ENCODE data around the gene ARID1B.

Gene ARID1B

DNA sequence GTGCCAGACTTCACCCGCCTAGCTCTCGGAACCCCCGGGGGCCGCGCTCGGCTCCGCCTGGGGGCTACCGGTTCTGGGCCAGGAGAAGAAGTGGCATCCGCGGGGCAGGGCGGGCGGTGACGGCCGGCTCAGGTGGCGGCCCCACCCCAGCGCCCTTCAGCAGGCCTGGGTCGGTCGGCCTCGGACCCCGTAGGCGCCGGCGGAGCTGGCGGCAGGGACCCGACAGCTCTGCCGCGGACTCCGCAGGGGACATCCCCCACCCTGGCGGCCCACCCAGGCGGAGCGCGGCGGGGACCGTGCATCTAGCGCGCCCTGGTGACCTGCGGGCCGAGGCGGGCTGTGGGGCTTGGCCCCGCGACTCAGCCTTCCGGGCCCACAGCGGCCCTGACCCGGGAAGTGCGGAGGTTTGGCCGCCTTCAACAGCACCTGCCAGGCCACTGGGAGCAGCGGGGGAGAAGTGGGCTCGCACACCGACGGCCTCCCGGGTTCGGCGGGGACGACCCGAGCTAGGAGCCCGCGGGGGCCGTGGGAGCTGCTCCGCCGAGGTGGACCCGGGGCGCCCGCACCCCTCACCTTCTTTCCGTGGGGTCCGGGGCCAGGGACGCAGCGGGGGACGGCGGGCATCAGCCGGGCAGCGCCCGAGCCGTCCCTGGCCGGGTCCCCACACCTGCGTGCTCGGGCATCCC is 459.0 kb downstream of the ARID1B start:
- DNase-seq: no peak

GRCh38 chr6:157238346-157238745 is 461.2 kb downstream of the ARID1B start:
- DNase-seq: no peak

GRCh38 chr6:157239148-157239547 is 462.0 kb downstream of the ARID1B start:
- no peak for DNase-seq

DNA sequence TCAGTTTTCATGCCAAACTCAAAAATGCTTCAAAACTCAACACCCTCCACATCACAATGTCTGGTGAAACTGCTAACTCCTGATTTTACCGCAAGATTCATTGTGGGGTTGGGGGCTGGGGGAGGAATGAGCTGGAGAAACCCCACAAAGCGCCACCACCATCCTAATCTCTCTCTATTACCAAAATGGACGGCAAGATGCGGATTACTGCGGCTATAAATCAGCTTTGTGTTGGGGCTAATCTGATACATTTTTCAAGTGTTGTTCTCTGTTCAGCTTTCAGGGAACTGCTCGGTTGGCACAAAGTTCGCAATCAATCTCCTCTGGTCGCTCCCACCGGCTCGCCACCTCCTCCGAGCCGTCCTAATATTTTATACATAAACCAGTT is 462.5 kb downstream of the ARID1B start:
- no peak for DNase-seq

GRCh38 chr6:157240059-157240959 is 463.1 kb downstream of the ARID1B start:
- no peak for DNase-seq

DNA sequence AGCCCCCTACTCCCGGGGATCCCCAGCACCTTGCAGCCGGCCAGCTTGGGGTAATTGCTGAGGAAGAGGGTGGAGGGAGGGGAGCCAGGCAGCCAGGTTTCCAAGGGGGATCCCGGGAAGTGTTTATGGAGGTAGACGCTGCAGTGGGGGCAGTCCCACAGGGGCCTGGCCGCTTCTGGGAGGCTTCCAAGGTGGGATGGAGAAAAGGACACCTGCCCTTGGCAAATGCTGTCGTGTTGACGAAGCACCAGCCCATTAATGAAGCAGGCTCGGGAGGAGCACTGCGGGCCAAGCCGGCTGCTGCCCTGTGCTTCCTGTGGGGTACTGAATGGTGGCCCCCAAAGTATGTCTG is 463.8 kb downstream of the ARID1B start:
- DNase-seq: no peak

- DNase-seq: no peak
Observed at GRCh38 chr6:157242791-157243190, 465.6 kb downstream of the ARID1B start.

DNA sequence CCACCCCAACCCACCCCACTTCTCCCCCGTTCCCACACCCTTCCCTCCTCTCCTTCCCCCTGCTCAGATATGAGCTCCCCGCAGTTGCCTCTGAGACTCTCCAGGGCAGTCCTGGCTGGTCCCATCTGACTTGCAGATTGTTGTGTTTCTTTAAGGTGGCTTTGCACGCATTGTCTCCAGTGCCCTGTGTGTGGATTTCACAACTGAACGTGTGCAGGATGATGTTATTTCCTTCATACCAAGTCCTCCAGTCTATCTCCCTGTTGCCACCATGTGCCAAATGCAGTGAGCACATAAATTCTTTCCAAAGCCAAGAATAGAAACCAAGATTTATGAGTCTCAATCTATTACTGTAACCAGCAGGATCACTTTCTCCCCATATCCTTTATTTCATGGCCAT is 467.0 kb downstream of the ARID1B start:
- DNase-seq: no peak

DNA sequence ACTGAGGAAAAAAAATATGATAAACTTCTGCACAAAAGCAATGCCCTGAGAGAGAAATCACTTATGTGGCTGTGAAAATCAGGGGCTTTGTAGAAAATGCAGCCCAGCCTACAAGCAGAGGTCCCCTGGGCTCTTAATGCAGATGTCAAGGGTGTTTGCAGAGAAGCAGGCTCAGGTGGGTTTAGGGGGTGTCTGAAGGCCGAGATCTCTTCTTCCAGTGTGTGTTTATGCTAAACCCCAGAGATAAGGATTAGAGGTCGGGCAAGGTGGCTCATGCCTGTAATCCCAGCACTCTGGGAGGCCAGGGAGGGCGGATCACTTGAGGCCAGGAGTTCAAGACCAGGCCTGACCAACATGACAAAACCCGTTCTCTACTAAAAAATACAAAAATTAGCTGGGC is 467.6 kb downstream of the ARID1B start:
- no peak for DNase-seq

DNA sequence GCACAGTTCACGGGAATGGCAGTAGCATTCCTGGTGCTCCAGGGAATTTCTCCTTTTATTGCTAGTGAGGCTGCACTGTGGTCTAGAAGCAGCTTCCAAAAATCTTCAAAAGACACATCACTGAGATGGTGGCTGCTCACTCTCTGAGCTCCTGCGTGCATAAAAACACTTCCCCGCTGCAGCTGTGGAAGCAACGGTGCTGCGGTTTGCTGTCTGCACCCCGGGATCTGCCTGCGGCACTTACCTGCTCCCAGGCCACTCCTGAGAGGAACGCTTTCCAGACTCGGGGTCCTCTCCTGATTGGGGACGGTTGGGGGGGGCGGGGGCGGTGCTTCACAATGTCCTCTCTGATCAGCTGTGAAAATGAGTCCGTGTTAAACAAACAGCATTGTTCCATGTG is 468.3 kb downstream of the ARID1B start:
- DNase-seq: no peak

DNA sequence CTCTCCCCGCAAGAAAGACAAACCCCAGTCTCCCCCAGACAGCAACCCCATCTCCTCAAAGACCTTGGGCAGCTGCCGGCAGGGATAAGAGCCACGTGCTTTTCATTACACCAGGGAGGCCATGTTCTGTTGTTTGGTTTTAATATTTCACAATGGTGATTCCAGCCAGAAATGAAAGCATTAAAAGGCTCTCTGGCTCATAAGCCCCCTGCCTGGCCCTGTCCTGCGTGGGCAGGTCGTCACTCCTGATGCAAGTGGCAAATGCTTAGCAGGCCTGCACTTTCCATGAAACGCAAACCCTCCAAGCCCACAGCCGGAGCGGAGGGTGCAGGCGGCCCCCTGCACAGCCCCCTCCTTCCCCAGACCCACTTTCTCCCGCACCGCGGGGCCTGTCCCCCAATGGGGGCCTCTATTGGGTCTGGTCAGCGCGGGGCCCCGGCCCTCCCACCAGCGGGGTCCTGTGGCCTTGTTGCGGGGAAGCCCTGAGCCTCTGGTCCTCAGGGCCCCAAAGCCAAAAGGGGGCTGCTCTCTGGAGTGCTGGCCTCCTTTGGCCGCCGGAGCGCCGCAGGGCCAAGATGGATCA is 469.0 kb downstream of the ARID1B start:
- no peak for DNase-seq

DNA sequence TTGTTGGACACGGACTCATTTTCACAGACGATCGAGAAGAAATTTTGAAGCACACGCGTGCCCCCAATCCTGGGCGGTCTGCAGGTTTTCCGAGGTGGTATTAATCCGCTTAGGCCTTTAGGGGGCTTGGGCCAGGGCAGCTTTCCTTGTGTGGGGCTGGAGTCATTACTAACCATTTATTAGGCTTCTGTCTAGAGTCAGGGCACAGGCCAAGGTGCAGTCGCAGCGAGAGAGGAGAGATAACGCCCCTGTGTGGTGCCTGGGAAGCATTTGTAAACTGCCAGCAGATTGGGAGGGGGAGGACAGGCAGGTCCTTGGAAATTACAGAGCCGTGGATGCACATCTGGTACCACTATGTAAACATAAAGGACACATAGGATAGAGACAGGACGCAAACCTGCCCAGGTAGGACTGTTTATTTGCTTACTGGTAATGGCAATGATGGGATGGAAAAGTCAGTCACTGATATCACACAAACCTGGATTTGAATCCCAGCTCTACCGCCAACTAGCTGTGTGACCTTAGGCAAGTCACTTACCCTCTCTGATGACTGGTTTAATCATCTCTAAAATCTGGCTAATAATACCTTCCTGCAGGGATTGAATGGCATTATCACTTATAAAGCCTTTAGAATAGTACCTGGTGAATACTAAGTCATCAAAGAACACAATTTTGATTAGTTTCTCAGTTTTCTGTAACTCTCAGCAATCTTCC is 469.8 kb downstream of the ARID1B start:
- DNase-seq: no peak

DNA sequence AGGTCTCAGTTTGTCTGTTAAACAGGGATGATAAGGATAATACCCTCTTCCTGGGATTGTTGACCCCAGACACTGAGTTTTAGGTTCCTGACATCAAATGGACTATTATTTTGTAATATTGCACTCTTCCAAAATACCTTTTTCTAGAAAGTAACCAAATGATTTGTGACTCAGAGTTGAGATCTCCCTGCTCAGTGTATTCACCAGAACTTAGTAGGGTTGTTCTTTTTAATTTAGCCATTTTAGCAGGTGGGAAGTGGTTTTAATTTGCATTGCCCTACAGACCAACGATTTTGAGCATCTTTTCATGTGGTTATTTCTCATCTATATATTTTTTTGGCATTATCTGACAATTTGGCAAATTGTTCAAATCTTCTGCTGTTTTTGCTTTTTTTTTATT is 471.1 kb downstream of the ARID1B start:
- no peak for DNase-seq

DNA sequence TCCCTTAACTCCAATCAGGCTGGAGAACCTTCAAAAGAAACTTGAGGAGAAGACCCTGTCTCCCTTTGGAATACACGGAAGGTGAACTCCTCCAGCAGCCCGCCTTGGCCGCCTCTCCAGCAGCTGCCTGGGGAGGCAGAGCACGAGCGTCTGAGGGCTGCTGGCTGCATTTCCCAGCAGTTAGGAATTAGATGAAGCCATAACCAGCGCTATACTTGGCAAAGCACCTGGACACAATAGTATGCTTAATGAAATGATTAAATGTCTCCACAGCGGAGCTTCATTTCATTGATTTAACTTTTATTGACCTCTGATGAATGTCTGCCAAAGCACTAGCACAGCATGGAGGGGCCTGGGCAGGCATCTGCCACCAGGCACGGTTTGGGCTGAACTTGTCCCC is 472.6 kb downstream of the ARID1B start:
- no peak for DNase-seq

DNA sequence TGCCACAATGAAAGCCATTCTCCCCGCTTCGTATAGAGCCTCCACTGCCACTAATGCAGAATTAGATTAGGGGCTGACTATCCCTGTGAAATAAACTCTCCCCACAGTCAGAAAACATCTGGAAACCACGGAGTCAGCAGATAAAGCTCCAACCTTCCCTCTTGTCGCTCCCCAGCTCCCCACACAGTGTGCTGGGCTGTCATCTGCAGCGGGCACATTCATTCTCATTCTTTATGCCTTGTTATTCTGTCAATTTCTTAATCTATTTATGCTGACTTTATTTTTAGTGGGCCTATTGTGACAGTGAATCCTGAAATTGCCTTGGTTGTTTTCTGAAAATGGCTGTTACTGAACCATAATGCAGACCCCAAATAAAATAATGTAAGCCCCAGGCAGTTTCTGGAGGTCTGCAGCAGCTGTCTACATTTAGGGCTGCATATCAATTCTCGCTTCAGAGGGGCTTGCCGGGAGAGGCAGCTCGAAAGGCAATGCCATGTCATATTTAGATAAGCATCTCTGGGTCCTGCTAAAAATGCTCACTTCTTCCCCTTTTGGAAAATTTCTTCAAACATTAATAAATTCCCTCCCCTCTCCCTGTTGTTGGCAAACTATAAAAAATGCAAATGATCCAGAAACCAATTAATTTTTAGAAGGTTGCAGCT is 474.5 kb downstream of the ARID1B start:
- no peak for DNase-seq

DNA sequence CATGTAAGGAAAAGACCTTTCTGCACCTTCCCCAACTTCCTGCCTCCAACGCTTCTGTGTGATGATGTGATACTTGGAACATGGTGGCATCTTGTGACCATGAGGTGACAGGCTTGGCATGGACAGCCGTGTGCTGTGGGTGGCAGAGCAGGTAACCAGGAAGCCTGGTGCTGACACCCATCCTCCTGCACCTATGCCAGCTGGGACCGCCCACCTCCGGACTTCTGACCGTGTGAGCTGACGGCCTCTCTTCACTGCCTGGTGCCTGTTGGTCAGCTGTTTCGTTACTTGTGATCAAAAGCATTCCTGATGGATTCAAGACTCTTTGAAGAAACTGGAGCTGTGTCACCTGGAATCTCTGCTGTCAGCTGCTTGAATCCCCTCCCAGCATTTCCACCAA is 475.8 kb downstream of the ARID1B start:
- no peak for DNase-seq

GRCh38 chr6:157253699-157254098 is 476.5 kb downstream of the ARID1B start:
- DNase-seq: no peak

GRCh38 chr6:157254538-157254937 is 477.4 kb downstream of the ARID1B start:
- DNase-seq: no peak

- DNase-seq: no peak
Observed at GRCh38 chr6:157255079-157255478, 477.9 kb downstream of the ARID1B start.

DNA sequence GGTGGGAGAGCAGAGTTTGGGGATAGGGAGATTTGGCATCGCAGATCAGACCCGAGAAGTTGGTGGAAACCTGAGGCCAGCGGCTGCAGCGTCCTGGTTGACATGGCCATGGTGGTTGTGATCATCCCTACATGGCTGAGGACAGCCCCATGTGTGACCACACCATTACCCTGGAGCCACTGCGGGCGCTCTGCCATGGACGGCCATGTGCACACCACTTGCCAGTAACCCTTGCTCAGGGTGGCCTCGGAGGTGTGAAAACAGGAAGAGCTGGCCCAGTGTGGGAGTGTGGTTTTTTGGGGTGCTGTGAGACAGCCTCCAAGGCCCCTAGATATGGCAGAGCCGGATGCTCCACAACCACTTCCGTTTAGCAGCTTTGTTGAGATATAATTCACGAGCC is 481.7 kb downstream of the ARID1B start:
- no peak for DNase-seq

DNA sequence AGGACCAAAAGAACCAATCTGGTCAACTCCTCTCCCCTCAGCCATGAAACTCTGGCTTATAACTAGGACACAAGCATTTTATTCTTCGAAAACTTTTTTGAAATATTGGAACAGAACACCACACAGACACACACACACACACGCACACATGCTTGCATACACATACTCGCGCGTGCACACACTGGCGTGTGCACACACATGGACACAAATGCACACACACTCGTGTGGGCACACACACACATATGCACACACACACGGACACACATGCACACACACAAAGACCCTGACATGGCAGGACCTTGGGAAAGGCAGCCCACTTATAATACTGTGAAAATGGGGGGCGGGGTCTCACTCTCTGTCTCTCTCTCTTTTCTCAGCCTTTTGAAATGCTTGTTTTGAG is 482.3 kb downstream of the ARID1B start:
- DNase-seq: no peak
